SK-N-SH (cell line): ENCODE data around the gene SMAGP.

Experiments used
- FOXM1 ChIP-seq: IDR thresholded peaks from 2 replicates; pipeline ENCODE4 v1.4.0; 2012; ENCODE audit warnings: low read depth, mild to moderate bottlenecking
- GABPA ChIP-seq: IDR thresholded peaks from 2 replicates; pipeline ENCODE4 v1.4.0; 2012; ENCODE audit warnings: low read depth, mild to moderate bottlenecking

DNA sequence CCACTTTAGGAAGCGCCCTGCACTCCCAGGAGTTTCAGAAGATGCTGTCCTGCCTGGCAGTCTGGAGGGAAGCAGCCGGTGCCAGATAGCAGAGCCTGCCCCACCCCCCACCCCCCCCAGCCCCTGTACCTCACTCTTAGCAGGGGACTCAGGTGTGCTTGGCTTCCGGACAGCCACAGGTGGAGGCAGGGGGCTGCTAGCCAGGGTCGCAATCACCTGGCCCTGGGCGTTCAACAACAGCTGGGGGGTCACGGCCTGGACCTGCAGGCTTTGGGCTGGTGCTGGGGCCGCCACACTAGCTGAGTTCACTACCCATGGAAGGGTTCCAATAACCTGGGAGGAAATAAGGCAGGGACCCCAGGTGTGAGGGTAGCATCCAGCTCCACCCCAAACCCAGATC lies 74.4 kb downstream of the SMAGP start:
- TF ChIP-seq FOXM1 (no peak), GABPA (no peak)
